Measurements from ENCODE around the gene DCUN1D3. TPM values are rescaled to one million over a fixed set of nuclear protein-coding genes. Genes with fewer than 3 reads are reported as not detected.
A peak's percentile ranks its signal among the peaks of the same experiment; 100 is the strongest.

The DCUN1D3 gene
- total RNA-seq, 1 experiment from 2014 or later, result 14.6 TPM

GRCh38 chr16:20940871-20941635 is 40.9 kb upstream of the DCUN1D3 start:
- Histone ChIP-seq H3K36me3 (ENCODE audit: low read depth) (no peaks in the 10 kb centered on the region), H3K27ac (no peak overlapping the region)
- TF ChIP-seq EZH2 (IDR thresholded peaks at IDR 0.05; ENCODE audit: low read depth), result no peak
- no peak for TF ChIP-seq CTCF (conservative IDR thresholded peaks at IDR 0.05)

GRCh38 chr16:20939611-20940010 is 39.5 kb upstream of the DCUN1D3 start:
- no TSS peak for BruUV-seq (replicated peaks)
- no peaks in the 10 kb centered on the region for H3K9me2 ChIP-seq (ENCODE audit: insufficient read depth)
- ChIA-PET CTCF (no interaction called here), POLR2A (ENCODE audit: unreplicated experiment) (no interaction called here)
- no peaks in the 10 kb centered on the region for H3K79me2 ChIP-seq (ENCODE audit: low read depth)
- DNase-seq, result no peak
- 0 out of 2 replicates have a peak overlapping the region, but pooled peaks have one; percentile 95 for H3K27ac ChIP-seq
- intact Hi-C loops (cut with micrococcal nuclease; ENCODE audit: unreplicated experiment), result loop anchor here (2.0 to 5.0 kb wide), 2 partner anchors 39 to 87 kb away; partner anchors contain the start of genes DCUN1D3 and LYRM1
- H3K4me2 ChIP-seq, result no peak overlapping the region
- H3K4me1 ChIP-seq (replicated peaks; ENCODE audit: insufficient read depth), result peaks cover 31% of the 10 kb centered on the region
- no peak overlapping the region for H2AFZ ChIP-seq
- no peaks in the 10 kb centered on the region for H3K27me3 ChIP-seq (ENCODE audit: insufficient read depth, low read depth)
- H4K20me1 ChIP-seq (ENCODE audit: insufficient read depth), result no peaks in the 10 kb centered on the region
- no peak overlapping the region for H3K4me3 ChIP-seq
- peaks cover 29% of the 10 kb centered on the region for H3F3A ChIP-seq (ENCODE audit: insufficient read depth, low read depth)
- no peaks in the 10 kb centered on the region for H3K9me3 ChIP-seq (ENCODE audit: insufficient read depth, low read depth)
- H3K36me3 ChIP-seq (ENCODE audit: low read depth), result no peaks in the 10 kb centered on the region
- no peak for TF ChIP-seq EZH2 (IDR thresholded peaks at IDR 0.05; ENCODE audit: low read depth)
- TF ChIP-seq CTCF (conservative IDR thresholded peaks at IDR 0.05), result no peak

More at GRCh38 chr16:20940871-20941635, 40.9 kb upstream of the DCUN1D3 start:
- Histone ChIP-seq H3K4me2 (no peak overlapping the region), H3K4me1 (replicated peaks; ENCODE audit: insufficient read depth) (peaks cover 31% of the 10 kb centered on the region), H3K9me2 (ENCODE audit: insufficient read depth) (no peaks in the 10 kb centered on the region), H3K27me3 (ENCODE audit: insufficient read depth, low read depth) (no peaks in the 10 kb centered on the region), H2AFZ (no peak overlapping the region), H4K20me1 (ENCODE audit: insufficient read depth) (no peaks in the 10 kb centered on the region), H3F3A (ENCODE audit: insufficient read depth, low read depth) (peaks cover 29% of the 10 kb centered on the region), H3K79me2 (ENCODE audit: low read depth) (no peaks in the 10 kb centered on the region), H3K4me3 (no peak overlapping the region), H3K9me3 (ENCODE audit: insufficient read depth, low read depth) (no peaks in the 10 kb centered on the region)
- ChIA-PET POLR2A (ENCODE audit: unreplicated experiment) (no interaction called here), CTCF (no interaction called here)
- no peak for DNase-seq
- intact Hi-C loops (cut with micrococcal nuclease; ENCODE audit: unreplicated experiment), result no loop called here
- BruUV-seq (replicated peaks), result no TSS peak

- H3K27me3 ChIP-seq (ENCODE audit: insufficient read depth, low read depth), result no peaks in the 10 kb centered on the region
- H3K9me2 ChIP-seq (ENCODE audit: insufficient read depth), result no peaks in the 10 kb centered on the region
- BruUV-seq (replicated peaks), result no TSS peak
- H3K4me2 ChIP-seq, result peak overlapping the region; percentile 64
- POLR2A ChIA-PET (ENCODE audit: unreplicated experiment), result interaction anchor here (0.6 kb wide), 4 partner anchors 25 to 221 kb away, joined by 3 to 7 read pairs (median 6); partner anchors contain the start of genes DCUN1D3 and LYRM1
- H3F3A ChIP-seq (ENCODE audit: insufficient read depth, low read depth), result peaks cover 26% of the 10 kb centered on the region
- CTCF ChIA-PET, result interaction anchor here (0.9 kb wide), 1 partner anchor 25 kb away, joined by 12 read pairs; no protein-coding TSS in a partner anchor
- H3K9me3 ChIP-seq (ENCODE audit: insufficient read depth, low read depth), result no peaks in the 10 kb centered on the region
- no peaks in the 10 kb centered on the region for H3K79me2 ChIP-seq (ENCODE audit: low read depth)
- no peaks in the 10 kb centered on the region for H4K20me1 ChIP-seq (ENCODE audit: insufficient read depth)
- H2AFZ ChIP-seq, result peak overlapping the region; percentile 59; the same call in 1 of the 2 replicates
- peak; percentile 38 to 87 for DNase-seq
- intact Hi-C loops (cut with micrococcal nuclease; ENCODE audit: unreplicated experiment), result loop anchor here (2.0 to 5.0 kb wide), 2 partner anchors 38 to 86 kb away; partner anchors contain the start of genes DCUN1D3 and LYRM1
- peaks cover 31% of the 10 kb centered on the region for H3K4me1 ChIP-seq (replicated peaks; ENCODE audit: insufficient read depth)
- H3K4me3 ChIP-seq, result peak overlapping the region; percentile 22; the same call in 1 of the 2 replicates
- no peak for TF ChIP-seq EZH2 (IDR thresholded peaks at IDR 0.05; ENCODE audit: low read depth)
- TF ChIP-seq CTCF (conservative IDR thresholded peaks at IDR 0.05), result no peak
- no peaks in the 10 kb centered on the region for H3K36me3 ChIP-seq (ENCODE audit: low read depth)
- H3K27ac ChIP-seq, result peak overlapping the region; percentile 95
Measured at GRCh38 chr16:20938426-20938825, 38.3 kb upstream of the DCUN1D3 start.
